Endothelial cell of umbilical vein (primary cell): ENCODE data around the gene KCNIP3. TPM values are rescaled to one million over a fixed set of nuclear protein-coding genes. Genes with fewer than 3 reads are reported as not detected.

Experiments
- BruUV-seq: library from RNA; stranded (reverse); fragments of 400-500 nt; replicated peaks from 2 replicates; lab custom pipeline; 2021; lab: Mats Ljungman, UMichigan
- CTCF ChIA-PET: fragments of 300-600, 350-600 bp; sonication (Branson Sonifier 250); formaldehyde crosslinking; loops from one replicate; lab custom pipeline; 2021; ENCODE audit warnings: antibody characterized with exemption, inconsistent platforms; lab: Charles Lee
- POLR2A ChIA-PET: fragments of 300-600, 350-600 bp; sonication (Branson Sonifier 250); formaldehyde crosslinking; loops from one replicate; lab custom pipeline; 2021; ENCODE audit warnings: antibody characterized with exemption, inconsistent platforms; lab: Charles Lee
- DNase-seq: peaks from one replicate; pipeline ENCODE4 v3.0.0-alpha.2; 2011; ENCODE audit warnings: low read depth, low spot score
- FAIRE-seq: peaks from 2 replicates; lab custom pipeline; 2011; peaks lifted over from hg19 to GRCh38; lab: Jason Lieb, UNC
- H2AFZ ChIP-seq: 2 replicates; pipeline ENCODE4 v1.6.0; 2012; ENCODE audit warnings: low read depth, low read length, control low read depth, inconsistent platforms
- H3K27ac ChIP-seq: 2 replicates; pipeline ENCODE4 v1.5.1; 2011; ENCODE audit warnings: low read depth, mild to moderate bottlenecking, control low read depth, low read length, moderate library complexity; ENCODE audit not compliant: insufficient read depth
- H3K27me3 ChIP-seq, 2 experiments: 2 replicates each; pipeline versions ENCODE4 v1.6.0 to v1.6.1; 2011; ENCODE audit warnings: low read length in 2 of 2, mixed read lengths in 1 of 2; ENCODE audit not compliant: control insufficient read depth in 2 of 2, insufficient read depth in 2 of 2
- H3K36me3 ChIP-seq, 2 experiments: 2 replicates in 1 of 2; 3 replicates in 1 of 2; pipeline ENCODE4 v1.5.1; 2011; ENCODE audit warnings: low read length in 2 of 2, mild to moderate bottlenecking in 1 of 2, moderate library complexity in 1 of 2; ENCODE audit not compliant: control insufficient read depth in 2 of 2, insufficient read depth in 2 of 2; ENCODE audit errors: extremely low read depth in 1 of 2
- H3K4me1 ChIP-seq: 3 replicates; pipeline ENCODE4 v1.5.1; 2011; ENCODE audit warnings: mild to moderate bottlenecking, low read length; ENCODE audit not compliant: control insufficient read depth, insufficient read depth; ENCODE audit errors: extremely low read depth
- H3K4me2 ChIP-seq: 2 replicates; pipeline ENCODE4 v1.6.1; 2011; ENCODE audit warnings: low read length, control low read depth, mixed read lengths; ENCODE audit not compliant: insufficient read depth
- H3K4me3 ChIP-seq, 3 experiments: fragments of 200-600 bp in 1 of 3; sonication (generic), shearing (Covaris generic) in 1 of 3; replicated peaks in 1 of 3; 2 replicates each; pipeline ENCODE4 v1.5.1; 2011 to 2016; ENCODE audit warnings: control low read depth in 3 of 3, low read length in 3 of 3, mild to moderate bottlenecking in 2 of 3, inconsistent platforms in 1 of 3, low read depth in 1 of 3, moderate library complexity in 1 of 3; ENCODE audit not compliant: insufficient read depth in 1 of 3
- H3K79me2 ChIP-seq: 2 replicates; pipeline ENCODE4 v1.6.0; 2012; ENCODE audit warnings: low read length, inconsistent platforms; ENCODE audit not compliant: control insufficient read depth, insufficient read depth
- H3K9ac ChIP-seq: replicated peaks from 2 replicates; pipeline ENCODE3; 2011; ENCODE audit warnings: low read length, control low read depth; ENCODE audit not compliant: insufficient read depth; ENCODE audit errors: extremely low read depth
- H3K9me1 ChIP-seq: replicated peaks from 3 replicates; pipeline ENCODE4 v1.6.0; 2011; ENCODE audit warnings: mild to moderate bottlenecking, low read length; ENCODE audit not compliant: control insufficient read depth, insufficient read depth; ENCODE audit errors: extremely low read depth
- H3K9me3 ChIP-seq: replicated peaks from 2 replicates; pipeline ENCODE4 v1.5.1; 2012; ENCODE audit warnings: low read length, inconsistent platforms; ENCODE audit not compliant: control insufficient read depth, insufficient read depth
- H4K20me1 ChIP-seq: replicated peaks from 2 replicates; pipeline ENCODE3; 2011; ENCODE audit warnings: mild to moderate bottlenecking, low read length; ENCODE audit not compliant: control insufficient read depth, insufficient read depth; ENCODE audit errors: extremely low read depth
- CTCF ChIP-seq, 2 donors: IDR thresholded peaks; 1 replicate in 1 of 2; 2 replicates in 1 of 2; pipeline ENCODE4 v1.5.1; 2011; ENCODE audit warnings: low read length in 2 of 2, mild to moderate bottlenecking in 2 of 2, moderate library complexity in 2 of 2, control low read depth in 1 of 2, inconsistent platforms in 1 of 2, low read depth in 1 of 2; ENCODE audit not compliant: insufficient read depth in 1 of 2; ENCODE audit errors: extremely low read depth in 1 of 2
- EZH2 ChIP-seq: IDR thresholded peaks from 2 replicates; pipeline ENCODE4 v1.6.1; 2012; ENCODE audit warnings: borderline replicate concordance, low read depth, mild to moderate bottlenecking, moderate library complexity, low read length, inconsistent platforms; ENCODE audit not compliant: severe bottlenecking
- FOS ChIP-seq: IDR thresholded peaks from 2 replicates; pipeline ENCODE4 v1.6.1; 2011; ENCODE audit warnings: mild to moderate bottlenecking, low read length, moderate library complexity, borderline replicate concordance; ENCODE audit not compliant: insufficient read depth
- GATA2 ChIP-seq: IDR thresholded peaks from 2 replicates; pipeline ENCODE4 v1.7.0; 2011; ENCODE audit warnings: low read depth, mild to moderate bottlenecking, moderate library complexity, mixed read lengths, low read length; ENCODE audit not compliant: insufficient read length, insufficient read depth
- JUN ChIP-seq: IDR thresholded peaks from 2 replicates; pipeline ENCODE4 v1.6.1; 2011; ENCODE audit warnings: borderline replicate concordance, low read depth; ENCODE audit not compliant: insufficient read length, insufficient read depth
- MYC ChIP-seq: IDR thresholded peaks from one replicate; pipeline ENCODE4 v1.6.1; 2011; ENCODE audit warnings: mild to moderate bottlenecking, low read depth, low read length
- POLR2A ChIP-seq: IDR thresholded peaks from 2 replicates; pipeline ENCODE4 v1.6.1; 2012; ENCODE audit warnings: low read depth, mild to moderate bottlenecking, control low read depth, low read length
- POLR2AphosphoS5 ChIP-seq: IDR thresholded peaks from 2 replicates; pipeline ENCODE4 v1.6.1; 2012; ENCODE audit warnings: low read depth, mild to moderate bottlenecking, control low read depth, low read length, moderate library complexity; ENCODE audit not compliant: insufficient read depth
- dilution Hi-C: fragments of 300-500 bp; cut with MboI; formaldehyde crosslinking; loops from one replicate; pipeline ENCODE4 v1.15.0; 2019; ENCODE audit warnings: low sequenced_read_pairs; ENCODE audit not compliant: extremely low pct_ligation_motif_present
- intact Hi-C: fragments of 100-400 bp; cut with micrococcal nuclease; formaldehyde crosslinking; loops from one replicate; pipeline ENCODE4 v1.10.0; 2022
- polyA plus RNA-seq, 4 experiments: library from polyadenylated mRNA; depleted of rRNA in 3 of 4; stranded (reverse) in 3 of 4; unstranded in 1 of 4; fragments of >200 nt; gene quantifications; 2 replicates each; pipeline versions ENCODE4 v1.2.1 to v1.2.3, GENCODE V29; 2011 to 2012; ENCODE audit warnings: missing spikeins in 1 of 4
- total RNA-seq: library from RNA; stranded (reverse); gene quantifications from 2 replicates; pipeline ENCODE4 v1.2.3, GENCODE V29; 2021
- TF ChIP-seq, protein P1 (sequence below): IDR thresholded peaks from 2 replicates; pipeline ENCODE4 v1.6.1; 2011; ENCODE audit not compliant: insufficient read depth, insufficient read length

The KCNIP3 gene
- total and polyA plus RNA-seq, 2 donors (not counting 3 experiments of a cell fraction or from before 2014, with no cell fraction given), result 0.12 to 0.62 TPM

- CTCF ChIA-PET, result interaction anchor here (1.8 kb wide), 1 partner anchor 10 kb away, joined by 7 read pairs; the partner anchor contains the start of gene FAHD2A
- intact Hi-C loops (no loop called here), dilution Hi-C loops (no loop called here)
- no TSS peak for BruUV-seq
- Histone ChIP-seq H3K9me1 (no peaks in the 10 kb centered on the region), H3K36me3 (no peaks in the 10 kb centered on the region), H3K4me1 (no peaks in the 10 kb centered on the region), H3K4me3 (no peak overlapping the region), H3K27ac (no peak overlapping the region), H3K9me3 (no peaks in the 10 kb centered on the region), H3K9ac (no peak overlapping the region), H3K27me3 (no peaks in the 10 kb centered on the region), H4K20me1 (no peaks in the 10 kb centered on the region), H3K79me2 (no peaks in the 10 kb centered on the region), H3K4me2 (no peak overlapping the region), H2AFZ (no peak overlapping the region)
- POLR2A ChIA-PET, result no interaction called here
- FAIRE-seq (no peak), DNase-seq (no peak)
- TF ChIP-seq FOS, result no peak
- no peak for TF ChIP-seq GATA2
- TF ChIP-seq POLR2A, result no peak
- TF ChIP-seq MYC, result no peak
- TF ChIP-seq, protein P1, sequence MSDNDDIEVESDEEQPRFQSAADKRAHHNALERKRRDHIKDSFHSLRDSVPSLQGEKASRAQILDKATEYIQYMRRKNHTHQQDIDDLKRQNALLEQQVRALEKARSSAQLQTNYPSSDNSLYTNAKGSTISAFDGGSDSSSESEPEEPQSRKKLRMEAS, result no peak
- no peak for TF ChIP-seq EZH2
- TF ChIP-seq CTCF (IDR thresholded peaks at IDR 0.05; ENCODE audit: extremely low read depth in 1 of 2, insufficient read depth in 1 of 2, low read depth in 1 of 2, low read length in 2 of 2), result no peak
- no peak for TF ChIP-seq POLR2AphosphoS5
- TF ChIP-seq JUN, result no peak
These were observed 95.7 kb downstream of the KCNIP3 start for GRCh38 chr2:95392730-95393455.
